ENCODE results near the gene HELZ2.

GRCh38 chr20:63560856-63561609 lies 13.0 kb downstream of the HELZ2 start:
- TF ChIP-seq, protein P1, sequence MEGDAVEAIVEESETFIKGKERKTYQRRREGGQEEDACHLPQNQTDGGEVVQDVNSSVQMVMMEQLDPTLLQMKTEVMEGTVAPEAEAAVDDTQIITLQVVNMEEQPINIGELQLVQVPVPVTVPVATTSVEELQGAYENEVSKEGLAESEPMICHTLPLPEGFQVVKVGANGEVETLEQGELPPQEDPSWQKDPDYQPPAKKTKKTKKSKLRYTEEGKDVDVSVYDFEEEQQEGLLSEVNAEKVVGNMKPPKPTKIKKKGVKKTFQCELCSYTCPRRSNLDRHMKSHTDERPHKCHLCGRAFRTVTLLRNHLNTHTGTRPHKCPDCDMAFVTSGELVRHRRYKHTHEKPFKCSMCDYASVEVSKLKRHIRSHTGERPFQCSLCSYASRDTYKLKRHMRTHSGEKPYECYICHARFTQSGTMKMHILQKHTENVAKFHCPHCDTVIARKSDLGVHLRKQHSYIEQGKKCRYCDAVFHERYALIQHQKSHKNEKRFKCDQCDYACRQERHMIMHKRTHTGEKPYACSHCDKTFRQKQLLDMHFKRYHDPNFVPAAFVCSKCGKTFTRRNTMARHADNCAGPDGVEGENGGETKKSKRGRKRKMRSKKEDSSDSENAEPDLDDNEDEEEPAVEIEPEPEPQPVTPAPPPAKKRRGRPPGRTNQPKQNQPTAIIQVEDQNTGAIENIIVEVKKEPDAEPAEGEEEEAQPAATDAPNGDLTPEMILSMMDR (IDR thresholded peaks at IDR 0.05; ENCODE audit: insufficient read depth, low read depth, low read length) = no peak
- no peak for TF ChIP-seq EZH2 (IDR thresholded peaks at IDR 0.05; ENCODE audit: insufficient read depth, low read length)
